ENCODE results near the gene GNAI3.

GNAI3 gene
- long read RNA-seq, full-length matches to known transcripts = 762 of 788 reads
- long read RNA-seq, partial matches to known transcripts = 12 of 788 reads
- long read RNA-seq, other reads (novel, unspliced or antisense) = 14 of 788 reads

- peak within 1 kb of the TSS; percentile 79 for H3K4me3 ChIP-seq (replicated peaks; ENCODE audit: insufficient read depth, low read length)
- peak; percentile 97 to 98 for DNase-seq (ENCODE audit: low read depth in 1 of 2, low spot score in 1 of 2)
- H3K27ac ChIP-seq (replicated peaks) = peak within 1 kb of the TSS; percentile 91
- no peak for TF ChIP-seq CTCF (IDR thresholded peaks at IDR 0.05; ENCODE audit: insufficient read depth, low read length)
- TF ChIP-seq POLR2AphosphoS5 (IDR thresholded peaks at IDR 0.05; ENCODE audit: low read depth) = peak; percentile 94
- TF ChIP-seq GABPA (IDR thresholded peaks at IDR 0.05; ENCODE audit: low read depth) = peak; percentile 93
- TF ChIP-seq REST (IDR thresholded peaks at IDR 0.05; ENCODE audit: insufficient replicate concordance, low read depth) = no peak
- peak; percentile 95 for TF ChIP-seq SPI1 (IDR thresholded peaks at IDR 0.05; ENCODE audit: borderline replicate concordance, low read depth)
- no peaks in the 10 kb centered on the region for H3K27me3 ChIP-seq (ENCODE audit: insufficient read depth, poor library complexity, severe bottlenecking)
These were observed at the start of gene GNAI3 for GRCh38 chr1:109548321-109549267. GNAI3 (plus strand) TSS chr1:109548615; CDS start chr1:109548721, 106 bp downstream.

- no peak for DNase-seq (ENCODE audit: low read depth in 1 of 2, low spot score in 1 of 2)
- Histone ChIP-seq H3K27ac (replicated peaks) (no peak overlapping the region), H3K27me3 (ENCODE audit: insufficient read depth, poor library complexity, severe bottlenecking) (no peaks in the 10 kb centered on the region), H3K4me3 (replicated peaks; ENCODE audit: insufficient read depth, low read length) (no peak overlapping the region)
- TF ChIP-seq CTCF (IDR thresholded peaks at IDR 0.05; ENCODE audit: insufficient read depth, low read length) (no peak), SPI1 (IDR thresholded peaks at IDR 0.05; ENCODE audit: borderline replicate concordance, low read depth) (no peak), GABPA (IDR thresholded peaks at IDR 0.05; ENCODE audit: low read depth) (no peak), POLR2AphosphoS5 (IDR thresholded peaks at IDR 0.05; ENCODE audit: low read depth) (no peak), REST (IDR thresholded peaks at IDR 0.05; ENCODE audit: insufficient replicate concordance, low read depth) (no peak)
These were observed 49.3 kb upstream of the GNAI3 start for GRCh38 chr1:109499081-109499480.

GRCh38 chr1:109499661-109500536 is 48.5 kb upstream of the GNAI3 start:
- H3K4me3 ChIP-seq (replicated peaks; ENCODE audit: insufficient read depth, low read length) = no peak overlapping the region
- H3K27ac ChIP-seq (replicated peaks) = no peak overlapping the region
- H3K27me3 ChIP-seq (ENCODE audit: insufficient read depth, poor library complexity, severe bottlenecking) = no peaks in the 10 kb centered on the region
- TF ChIP-seq CTCF (IDR thresholded peaks at IDR 0.05; ENCODE audit: insufficient read depth, low read length) (peak; percentile 50), POLR2AphosphoS5 (IDR thresholded peaks at IDR 0.05; ENCODE audit: low read depth) (no peak), SPI1 (IDR thresholded peaks at IDR 0.05; ENCODE audit: borderline replicate concordance, low read depth) (no peak), GABPA (IDR thresholded peaks at IDR 0.05; ENCODE audit: low read depth) (no peak), REST (IDR thresholded peaks at IDR 0.05; ENCODE audit: insufficient replicate concordance, low read depth) (no peak)
- peak in 1 of 2 experiments; percentile 67 for DNase-seq (ENCODE audit: low read depth in 1 of 2, low spot score in 1 of 2)

All from HL-60 (cell line).